ENCODE results near the gene CBLN1.

- TF ChIP-seq ZNF274 (IDR thresholded peaks at IDR 0.05; ENCODE audit: low read depth, low read length) = no peak
- TF ChIP-seq YY1 (IDR thresholded peaks at IDR 0.05; ENCODE audit: insufficient read depth, insufficient read length) = no peak
Observed at GRCh38 chr16:49261930-49262329, 19.7 kb downstream of the CBLN1 start.
